Ishikawa (cell line): Measurements from ENCODE around the gene CCL15.

Experiments used
- CEBPB ChIP-seq: IDR thresholded peaks from 2 replicates; pipeline ENCODE4 v1.6.1; 2012
- CREB1 ChIP-seq: IDR thresholded peaks from 2 replicates; pipeline ENCODE4 v1.6.1; 2012; ENCODE audit warnings: low read depth
- EGR1 ChIP-seq: IDR thresholded peaks from 2 replicates; pipeline ENCODE4 v1.6.1; 2012
- EP300 ChIP-seq: IDR thresholded peaks from 2 replicates; pipeline ENCODE4 v1.6.1; 2012; ENCODE audit warnings: borderline replicate concordance
- FOXM1 ChIP-seq: IDR thresholded peaks from 2 replicates; pipeline ENCODE4 v1.6.1; 2012; ENCODE audit warnings: low read depth, borderline replicate concordance
- MAX ChIP-seq: IDR thresholded peaks from 2 replicates; pipeline ENCODE4 v1.6.1; 2012
- RAD21 ChIP-seq: IDR thresholded peaks from 2 replicates; pipeline ENCODE4 v1.6.1; 2012; ENCODE audit warnings: low read depth
- TCF12 ChIP-seq: IDR thresholded peaks from 2 replicates; pipeline ENCODE4 v1.6.1; 2012; ENCODE audit warnings: low read depth
- TEAD4 ChIP-seq: IDR thresholded peaks from 2 replicates; pipeline ENCODE4 v1.6.1; 2012
- USF1 ChIP-seq: IDR thresholded peaks from 2 replicates; pipeline ENCODE4 v1.6.1; 2012
- YY1 ChIP-seq: IDR thresholded peaks from 2 replicates; pipeline ENCODE4 v1.6.1; 2012; ENCODE audit warnings: low read depth

- TF ChIP-seq EP300 (no peak), CEBPB (no peak), YY1 (no peak), MAX (no peak), EGR1 (no peak), USF1 (no peak), TEAD4 (no peak), FOXM1 (no peak), TCF12 (no peak), CREB1 (no peak), RAD21 (no peak)
Measured at GRCh38 chr17:35998018-35998545, 3.3 kb downstream of the CCL15 start.
